HG03565 (cell line): ENCODE data around the gene ASIP.
"Not testable (repeated sequence)": the region's sequence is repeated elsewhere in the genome, so short reads cannot be mapped to it uniquely, and the experiment has no call there.

ENCODE experiments used
- ATAC-seq: cut with Tn5 transposase; IDR thresholded peaks from one replicate; pipeline ENCODE4 v1.9.1; 2021; ENCODE audit warnings: mild to moderate bottlenecking, moderate library complexity; ENCODE audit not compliant: unreplicated experiment

Gene ASIP

DNA sequence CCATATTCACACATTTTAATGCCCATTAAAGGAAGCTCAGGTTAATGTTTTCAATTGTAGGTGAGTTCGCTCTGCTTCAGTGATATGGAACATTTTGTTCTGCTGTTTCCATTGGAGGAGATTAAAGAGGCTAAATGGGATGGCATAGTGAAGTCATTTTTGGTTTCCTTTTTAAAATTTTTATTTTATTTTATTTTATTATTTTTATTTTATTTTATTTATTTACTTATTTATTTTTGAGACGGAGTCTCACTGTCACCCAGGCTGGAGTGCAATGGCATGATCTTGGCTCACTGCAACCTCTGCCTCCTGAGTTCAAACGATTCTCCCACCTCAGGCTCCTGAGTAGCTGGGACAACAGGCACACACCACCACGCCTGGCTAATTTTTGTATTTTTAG lies 792 bp downstream of the ASIP start:
- not testable (repeated sequence) for ATAC-seq

DNA sequence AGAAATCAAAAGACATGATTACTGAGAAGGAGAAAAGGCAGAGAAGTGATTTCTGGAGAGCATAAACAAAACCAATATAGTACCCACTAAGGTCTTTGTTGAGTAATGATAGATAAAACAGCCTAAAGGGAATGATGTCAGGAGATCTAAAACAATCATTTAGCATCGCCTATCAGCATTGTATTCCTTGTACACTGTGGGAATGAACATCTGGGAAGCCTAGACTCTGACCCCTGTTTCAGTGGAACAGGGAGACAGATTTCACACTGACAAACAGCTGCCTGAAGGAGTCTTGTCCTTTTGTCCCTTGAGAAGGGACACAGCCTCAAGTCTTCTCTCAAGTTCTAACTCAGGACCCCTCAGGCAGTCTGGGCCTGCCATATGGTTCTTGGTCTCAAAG lies 1.7 kb downstream of the ASIP start:
- ATAC-seq = no peak

DNA sequence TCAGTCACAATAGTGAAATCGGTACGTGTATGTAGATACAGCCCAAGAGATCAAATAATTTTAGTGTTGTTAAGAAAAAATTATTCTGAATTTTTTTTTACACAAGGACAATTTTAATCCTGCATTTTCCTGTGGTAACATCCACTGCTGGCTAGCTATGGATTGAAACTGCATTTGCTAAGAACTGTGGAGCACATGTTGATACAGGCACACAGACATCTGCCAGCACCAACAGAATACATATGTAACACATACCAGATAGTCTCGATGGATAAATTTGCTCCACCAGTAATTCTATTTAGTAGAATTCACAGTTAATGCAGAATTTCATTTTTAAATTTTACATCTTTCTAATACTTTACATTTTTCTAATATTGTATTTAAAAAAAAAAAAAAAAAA lies 2.2 kb downstream of the ASIP start:
- no peak for ATAC-seq

DNA sequence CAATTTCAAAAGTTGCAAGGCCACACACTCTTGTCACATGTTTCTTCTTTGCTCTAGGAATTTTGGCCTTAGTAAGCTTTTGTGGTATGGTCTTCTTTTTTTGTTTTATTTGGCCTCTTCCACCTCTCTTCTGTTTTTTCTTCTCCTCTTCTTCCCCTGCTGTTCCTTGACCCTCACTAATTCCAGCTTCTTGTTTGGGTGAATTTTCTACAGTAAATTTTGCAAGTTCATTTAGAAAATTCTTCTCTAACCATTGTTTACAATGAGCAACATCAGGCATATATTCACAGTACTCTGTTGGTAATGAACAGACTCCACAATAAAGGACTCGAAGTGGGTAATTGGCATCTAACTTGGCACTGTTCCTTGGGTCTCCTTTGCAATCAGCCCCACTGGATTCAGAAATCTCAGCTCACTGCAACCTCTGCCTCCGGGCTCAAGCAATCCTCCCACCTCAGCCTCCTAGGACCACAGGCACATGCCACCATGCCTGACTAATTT lies 5.0 kb downstream of the ASIP start:
- ATAC-seq = no peak

DNA sequence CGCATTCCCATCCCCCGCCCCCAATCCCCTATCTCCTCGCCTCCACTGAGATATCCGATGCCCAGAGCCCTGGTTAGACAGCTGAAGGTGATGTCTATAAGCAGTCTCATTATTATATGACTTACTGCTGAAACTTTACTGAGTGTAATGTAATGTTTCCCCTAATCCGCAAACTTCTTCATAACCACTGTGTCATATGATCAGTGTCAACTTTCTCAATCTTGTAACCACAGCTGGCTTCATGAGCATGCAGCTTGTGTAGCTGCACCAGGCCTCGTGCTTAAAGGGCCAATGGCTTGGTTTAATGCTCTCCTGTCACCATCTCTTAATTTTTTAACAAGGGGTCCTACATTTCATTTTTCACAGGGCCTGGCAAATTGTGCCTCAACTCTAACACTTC lies 8.1 kb downstream of the ASIP start:
- ATAC-seq = peak; percentile 74

DNA sequence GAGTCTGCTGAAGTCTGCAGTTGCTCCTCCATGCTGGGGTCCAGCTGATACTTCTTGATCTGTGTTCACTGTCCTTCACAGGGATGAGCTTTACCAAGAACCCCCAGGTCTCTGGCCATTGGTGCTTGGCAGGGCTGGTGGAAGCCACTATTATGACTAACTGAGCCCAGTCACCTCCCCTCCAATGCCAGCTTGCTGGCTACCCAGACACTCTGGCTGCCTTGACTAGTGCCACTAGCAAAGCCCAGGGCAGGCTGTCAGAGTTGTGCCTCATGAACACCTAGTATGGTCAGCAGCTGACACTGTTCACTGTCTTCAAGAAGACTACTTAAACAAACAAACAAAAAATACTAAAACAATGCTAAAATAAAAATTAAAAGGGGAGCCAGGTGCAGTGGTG lies 8.8 kb downstream of the ASIP start:
- ATAC-seq = no peak

DNA sequence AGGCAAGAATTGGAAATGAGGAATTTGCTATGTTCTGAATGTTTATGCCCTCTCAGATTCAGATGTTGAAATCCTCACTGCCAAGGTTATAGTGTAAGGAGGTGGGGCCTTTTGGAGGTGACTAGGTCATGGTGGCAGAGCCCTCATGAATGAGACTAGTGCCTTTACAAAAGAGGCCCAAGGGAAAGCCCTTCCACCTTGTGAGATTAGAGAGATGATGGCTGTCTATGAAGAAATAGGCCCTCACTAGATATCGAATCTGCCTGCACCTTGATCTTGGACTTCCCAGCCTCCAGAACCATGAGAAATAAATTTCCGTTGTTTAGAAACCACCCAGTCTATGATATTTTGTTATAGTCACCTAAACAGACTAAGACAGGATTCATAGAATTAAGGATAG lies 10.4 kb downstream of the ASIP start:
- no peak for ATAC-seq

DNA sequence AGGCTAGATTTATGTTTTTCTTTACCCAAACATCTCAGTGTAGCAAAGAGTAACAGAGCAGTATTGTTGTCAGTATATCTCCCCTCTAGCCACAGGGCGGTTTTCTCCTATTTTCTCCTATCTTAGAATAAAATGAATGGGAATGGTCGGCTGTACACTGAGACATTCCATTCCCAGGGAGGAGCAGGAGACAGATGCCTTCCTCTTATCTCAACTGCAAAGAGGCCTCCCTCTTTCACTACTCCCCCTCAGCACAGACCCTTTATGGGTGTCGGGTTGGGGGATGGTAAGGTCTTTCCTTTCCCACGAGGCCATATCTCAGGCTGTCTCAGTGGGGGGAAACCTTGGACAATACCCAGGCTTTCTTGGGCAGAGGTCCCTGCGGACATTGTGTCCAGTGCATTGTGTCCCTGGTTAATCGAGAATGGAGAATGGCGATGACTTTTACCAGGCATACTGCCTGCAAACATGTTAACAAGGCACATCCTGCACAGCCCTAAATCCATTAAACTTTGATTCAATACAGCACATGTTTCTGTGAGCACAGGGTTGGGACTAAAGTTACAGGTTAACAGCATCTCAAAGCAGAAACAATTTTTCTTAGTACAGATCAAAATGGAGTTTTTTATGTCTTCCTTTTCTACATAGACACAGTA lies 11.3 kb downstream of the ASIP start:
- ATAC-seq = not testable (repeated sequence)

DNA sequence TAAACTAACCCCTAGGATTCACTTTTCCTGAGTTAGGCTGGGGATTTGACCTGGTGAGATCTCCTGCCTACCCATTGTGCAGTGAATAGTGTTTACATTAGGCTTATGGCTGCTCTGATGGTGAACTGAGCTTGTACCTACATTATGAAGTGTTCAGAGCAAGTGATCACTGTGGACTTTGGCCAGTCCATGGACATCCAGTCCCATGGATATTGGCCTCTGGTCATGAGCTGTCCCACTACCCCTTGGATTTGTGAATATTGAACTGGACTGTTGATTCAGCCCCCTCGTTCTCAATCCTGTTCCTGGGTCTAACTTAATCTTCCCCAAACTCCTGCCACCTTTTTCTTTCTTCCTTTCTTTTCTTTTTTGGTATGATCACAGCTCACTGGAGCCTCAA lies 13.8 kb downstream of the ASIP start:
- no peak for ATAC-seq

DNA sequence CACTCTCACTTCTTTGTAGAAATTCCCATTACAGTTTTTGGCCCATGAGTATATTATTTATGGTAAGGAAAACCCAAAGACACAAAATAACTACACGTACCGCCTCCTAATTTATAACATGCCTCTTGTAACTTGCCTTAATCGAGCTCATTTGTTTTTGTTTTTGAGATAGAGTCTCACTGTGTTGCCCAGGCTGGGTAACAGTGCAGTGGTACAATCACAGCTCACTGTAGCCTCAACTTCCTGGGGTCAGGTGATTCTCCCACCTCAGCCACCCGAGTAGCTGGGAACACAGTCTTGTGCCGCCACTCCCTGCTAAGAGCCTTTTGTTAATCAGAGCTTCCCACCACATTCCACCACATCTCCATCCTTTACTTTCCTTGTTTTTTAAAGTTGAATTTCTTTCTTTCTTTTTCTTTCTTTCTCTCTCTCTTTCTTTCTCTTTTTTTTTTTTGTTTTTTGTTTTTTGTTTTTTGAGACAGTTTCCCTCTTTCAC lies 15.5 kb downstream of the ASIP start:
- ATAC-seq = no peak

DNA sequence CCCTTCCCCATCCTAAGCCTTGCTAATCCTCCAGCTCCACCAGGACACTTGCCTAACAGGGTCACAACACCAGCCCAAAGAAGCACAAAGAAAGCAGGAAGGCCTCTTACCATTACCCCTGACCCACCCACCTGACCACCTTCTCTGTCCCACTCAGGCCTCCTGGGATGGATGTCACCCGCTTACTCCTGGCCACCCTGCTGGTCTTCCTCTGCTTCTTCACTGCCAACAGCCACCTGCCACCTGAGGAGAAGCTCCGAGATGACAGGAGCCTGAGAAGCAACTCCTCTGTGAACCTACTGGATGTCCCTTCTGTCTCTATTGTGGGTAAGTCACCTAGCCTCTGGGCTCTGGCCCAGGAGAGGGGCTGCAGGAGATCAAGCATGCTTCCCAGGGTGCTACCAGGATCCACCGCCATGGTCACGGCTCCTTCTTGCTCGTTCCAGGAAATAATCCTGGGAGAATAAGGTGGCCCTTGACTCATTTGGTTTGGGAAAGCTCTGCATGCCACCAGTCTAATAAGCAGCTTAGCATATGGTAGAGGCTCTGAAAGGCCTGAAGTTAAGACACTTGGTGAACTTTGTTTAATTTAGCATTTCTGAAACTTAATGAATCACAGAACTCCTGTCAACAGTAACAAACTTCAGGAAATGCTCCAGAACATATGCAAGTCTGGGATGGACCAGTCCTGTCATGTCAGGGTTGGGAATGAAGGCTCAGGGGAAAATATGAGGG lies 19.2 kb downstream of the ASIP start:
- no peak for ATAC-seq

DNA sequence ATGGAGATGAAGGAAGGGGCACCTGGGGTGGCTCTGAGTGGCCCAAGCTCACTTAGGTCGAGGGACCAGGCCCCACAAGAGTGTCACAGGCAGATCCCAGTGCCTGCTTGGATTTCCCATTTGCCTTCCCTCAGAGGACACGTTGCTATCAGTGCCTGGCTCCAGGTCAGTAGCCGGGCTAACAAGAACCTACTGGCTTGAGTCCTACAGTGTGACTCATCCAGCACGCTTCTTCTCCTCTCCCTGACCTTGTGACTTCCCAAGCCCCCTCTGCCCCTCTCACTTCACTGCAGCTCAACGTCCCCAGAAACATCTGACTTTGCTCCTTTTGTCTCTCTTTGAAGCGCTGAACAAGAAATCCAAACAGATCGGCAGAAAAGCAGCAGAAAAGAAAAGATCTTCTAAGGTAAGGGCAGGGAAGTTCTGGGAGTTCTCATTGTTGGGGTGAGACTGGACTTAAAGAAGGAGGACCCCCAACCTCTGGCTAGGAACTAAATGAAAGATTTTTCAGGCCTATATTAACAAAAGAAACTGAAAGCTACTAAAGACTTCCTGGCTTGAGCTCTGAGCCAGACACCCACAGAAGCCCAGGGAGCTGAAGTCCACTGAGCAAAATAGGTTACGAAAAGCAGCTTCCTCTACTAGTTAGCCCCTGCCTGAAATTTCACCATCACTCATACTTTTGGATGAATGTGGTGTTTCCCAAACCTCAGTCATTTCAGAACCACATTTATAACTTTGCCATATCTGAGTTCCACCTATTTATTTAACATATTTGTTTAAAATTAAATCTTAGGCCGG lies 21.5 kb downstream of the ASIP start:
- ATAC-seq = no peak

DNA sequence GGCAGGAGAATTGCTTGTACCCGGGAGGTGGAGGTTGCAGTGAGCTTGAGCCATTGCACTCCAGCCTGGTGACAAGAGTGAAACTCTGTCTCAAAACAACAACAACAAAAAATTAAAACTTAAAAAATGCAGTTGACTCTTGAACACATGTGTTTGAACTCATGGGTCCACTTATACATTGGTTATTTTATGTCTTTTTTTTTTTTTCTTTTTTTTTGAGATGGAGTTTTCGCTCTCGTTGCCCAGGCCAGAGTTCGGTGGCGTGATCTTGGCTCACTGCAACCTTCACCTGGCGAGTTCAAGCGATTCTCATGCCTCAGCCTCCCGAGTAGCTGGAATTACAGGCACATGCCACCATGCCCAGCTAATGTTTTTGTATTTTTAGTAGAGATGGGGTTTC lies 22.2 kb downstream of the ASIP start:
- ATAC-seq = not testable (repeated sequence)

DNA sequence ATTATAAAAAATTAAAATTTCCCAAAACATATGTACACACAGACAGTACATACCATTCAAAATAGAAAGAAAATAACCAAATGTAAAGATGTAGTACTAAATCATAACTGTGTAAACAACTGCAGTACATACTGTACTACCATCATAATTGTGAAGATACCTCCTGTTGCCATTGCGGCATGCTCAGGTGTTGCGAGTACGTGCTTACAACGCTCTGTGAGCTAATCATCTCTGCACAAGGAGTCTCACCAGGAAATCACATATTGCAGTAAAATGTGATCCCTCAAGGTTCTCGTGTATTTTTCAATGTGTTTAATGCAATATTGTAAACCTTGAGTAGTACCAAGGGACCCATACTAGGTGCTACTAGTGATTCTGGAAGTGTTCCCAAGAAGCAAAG lies 22.9 kb downstream of the ASIP start:
- ATAC-seq = no peak

DNA sequence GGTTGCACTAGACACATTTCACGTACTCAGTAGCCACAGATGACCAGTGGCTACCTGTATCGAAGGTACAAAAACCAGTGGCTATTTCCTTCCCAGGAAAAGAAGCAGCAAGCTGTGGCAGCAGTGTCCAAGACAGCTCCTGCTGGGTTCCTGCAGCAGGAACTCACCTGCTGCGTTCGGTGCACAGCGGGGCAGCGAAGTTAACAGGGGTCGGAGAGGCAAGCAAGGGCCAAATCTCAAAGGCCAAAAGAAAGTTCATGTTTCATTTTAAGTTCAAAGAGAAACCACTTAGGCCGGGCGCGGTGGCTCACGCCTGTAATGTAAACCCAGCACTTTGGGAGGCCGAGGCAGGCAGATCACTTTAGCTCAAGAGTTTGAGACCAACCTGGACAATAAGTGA lies 26.9 kb downstream of the ASIP start:
- no peak for ATAC-seq

DNA sequence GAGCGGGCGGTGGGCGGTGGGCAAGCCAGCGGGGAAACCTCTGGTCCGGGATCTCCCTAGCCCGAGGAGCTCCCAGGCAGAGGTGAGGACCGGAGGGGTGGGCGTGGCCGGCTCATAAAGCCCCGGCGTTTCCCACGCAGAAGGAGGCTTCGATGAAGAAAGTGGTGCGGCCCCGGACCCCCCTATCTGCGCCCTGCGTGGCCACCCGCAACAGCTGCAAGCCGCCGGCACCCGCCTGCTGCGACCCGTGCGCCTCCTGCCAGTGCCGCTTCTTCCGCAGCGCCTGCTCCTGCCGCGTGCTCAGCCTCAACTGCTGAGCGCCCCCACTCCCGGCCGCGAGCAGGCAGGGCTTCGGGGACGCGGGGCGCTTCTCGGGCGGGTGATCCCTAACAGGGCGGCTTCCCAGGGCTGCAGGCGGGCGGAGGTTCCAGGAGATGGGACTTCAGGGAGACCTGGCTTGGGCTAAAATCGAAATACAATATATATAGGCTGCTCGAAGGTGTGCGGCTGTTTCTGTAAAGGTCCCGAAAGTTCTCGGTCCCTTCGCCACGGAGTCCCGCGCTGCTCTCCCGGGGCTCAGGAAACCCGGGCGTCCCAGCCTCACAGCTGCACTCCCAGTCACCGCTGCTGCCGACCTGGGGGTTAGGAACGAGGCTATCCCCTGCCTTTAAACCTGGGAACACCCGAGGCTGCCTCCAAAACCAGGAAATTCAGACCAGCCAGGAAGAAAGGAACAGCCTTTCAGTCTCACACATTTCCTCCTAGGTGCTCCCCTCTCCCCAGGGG lies 27.8 kb downstream of the ASIP start:
- ATAC-seq = no peak

DNA sequence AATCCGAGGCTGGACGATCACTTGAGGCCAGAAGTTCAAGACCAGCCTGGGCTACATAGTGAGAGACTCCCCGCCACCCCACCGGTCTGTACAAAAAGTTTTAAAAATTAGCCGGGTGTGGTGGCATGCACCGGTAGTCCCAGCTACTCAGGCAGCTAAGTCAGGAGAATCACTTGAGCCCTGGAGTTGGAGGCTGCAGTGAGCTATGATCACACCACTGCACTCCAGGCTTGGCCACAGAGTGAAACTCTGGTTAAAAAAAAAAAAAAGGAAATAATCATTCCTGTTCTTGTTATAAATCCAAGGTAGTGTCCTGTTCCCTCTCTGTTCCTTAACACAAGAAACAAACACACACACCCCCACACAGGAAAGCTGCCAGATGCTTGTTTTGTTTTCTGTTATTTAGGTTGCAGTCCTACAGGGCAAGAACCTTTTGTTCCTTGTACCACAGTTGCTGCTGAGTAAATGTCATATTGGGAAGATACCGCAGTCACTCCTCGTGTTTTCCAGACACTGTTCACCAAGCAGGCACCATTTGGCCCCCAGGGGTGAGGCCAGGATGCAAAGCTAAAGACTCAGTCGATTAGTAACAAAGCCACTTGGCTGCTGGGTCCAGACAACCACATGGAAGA lies 28.9 kb downstream of the ASIP start:
- ATAC-seq = no peak

DNA sequence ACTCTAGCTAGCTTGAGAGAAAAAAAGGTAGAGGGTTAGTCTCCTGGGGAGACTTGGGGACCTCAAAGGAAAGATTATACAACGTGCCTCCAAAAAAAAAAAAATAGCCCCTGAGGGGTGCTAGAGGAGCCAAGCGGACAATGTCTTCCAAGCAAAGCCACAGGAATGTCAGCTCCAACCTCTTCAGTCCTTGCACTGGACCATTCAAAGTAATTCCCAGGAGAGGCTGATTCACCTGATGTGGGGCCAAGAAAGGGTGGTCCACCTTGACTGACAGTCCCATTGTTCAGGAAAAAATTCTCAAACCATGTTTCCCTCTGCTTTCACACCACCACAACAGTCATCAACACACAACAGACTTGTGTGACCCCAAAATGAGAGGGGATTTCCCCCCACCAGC lies 30.7 kb downstream of the ASIP start:
- ATAC-seq = no peak

DNA sequence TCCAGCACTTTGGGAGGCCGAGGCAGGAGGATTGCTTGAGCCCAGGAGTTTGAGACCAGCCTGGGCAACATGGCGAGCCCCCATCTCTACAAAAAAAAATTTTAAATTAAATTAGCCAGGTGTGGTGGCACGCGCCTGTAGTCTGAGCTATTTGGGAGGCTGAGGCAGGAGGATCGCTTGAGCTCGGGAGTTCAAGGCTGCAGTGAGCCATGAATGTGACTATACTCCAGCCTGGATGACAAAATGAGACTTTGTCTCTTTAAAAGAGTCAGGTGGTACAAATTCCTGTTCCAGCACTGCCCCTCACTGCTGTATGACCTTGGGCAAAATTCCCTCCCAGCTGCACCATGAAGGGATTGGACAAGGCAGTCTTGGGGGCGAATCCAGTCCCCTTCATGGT lies 33.5 kb downstream of the ASIP start:
- no peak for ATAC-seq

DNA sequence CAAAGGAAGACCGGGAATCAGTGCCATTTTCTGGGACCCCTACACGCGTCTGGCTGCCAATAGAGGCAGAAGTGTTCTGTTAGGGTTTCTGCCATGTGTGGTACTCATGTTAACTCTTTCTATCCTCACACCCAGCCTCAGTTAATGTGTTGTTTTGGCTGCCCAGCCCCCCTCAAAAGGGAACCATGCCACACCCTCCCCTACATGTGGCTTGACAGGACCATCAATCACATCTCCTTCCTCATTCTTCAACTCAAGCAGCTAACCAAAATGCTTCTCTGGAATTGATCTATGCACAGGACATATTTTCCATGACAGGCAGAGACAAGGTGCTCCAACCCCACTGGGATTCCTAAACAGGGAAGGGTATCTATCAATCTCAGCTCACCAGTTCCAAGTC lies 40.0 kb downstream of the ASIP start:
- no peak for ATAC-seq
